SK-N-SH treated with all-trans-retinoic acid at 6 μM for 48 hours (cell line): ENCODE measurements around the gene DCUN1D5.

Experiments used
- ARNTL ChIP-seq: fragments of 450-650 bp; formaldehyde crosslinking; IDR thresholded peaks from 2 replicates; pipeline ENCODE4 v1.5.0; 2020; ENCODE audit warnings: low read depth, mild to moderate bottlenecking, moderate library complexity, borderline replicate concordance
- BACH2 ChIP-seq: fragments of 250-450 bp; sonication (Bioruptor Pico); IDR thresholded peaks from 2 replicates; pipeline ENCODE4 v1.9.0; 2021; ENCODE audit warnings: mild to moderate bottlenecking, borderline replicate concordance
- CSDC2 ChIP-seq: fragments of 250-450 bp; sonication (Bioruptor Pico); IDR thresholded peaks from 2 replicates; pipeline ENCODE4 v1.5.0; 2020; ENCODE audit warnings: mild to moderate bottlenecking, moderate library complexity
- GLIS3 ChIP-seq: fragments of 250-450 bp; sonication (Bioruptor Pico); IDR thresholded peaks from 2 replicates; pipeline ENCODE4 v1.5.0; 2020; ENCODE audit warnings: mild to moderate bottlenecking, moderate library complexity
- OSR1 ChIP-seq: fragments of 250-450 bp; sonication (Bioruptor Pico); IDR thresholded peaks from 2 replicates; pipeline ENCODE4 v1.8.0; 2022; ENCODE audit warnings: moderate library complexity, mild to moderate bottlenecking, inconsistent platforms
- PPARA ChIP-seq: fragments of 250-450 bp; sonication (Bioruptor Pico); IDR thresholded peaks from 2 replicates; pipeline ENCODE4 v1.5.0; 2020; ENCODE audit warnings: mild to moderate bottlenecking, borderline replicate concordance
- ZFP3 ChIP-seq: fragments of 250-450 bp; sonication (Bioruptor Pico); IDR thresholded peaks from 2 replicates; pipeline ENCODE4 v1.5.0; 2020; ENCODE audit warnings: mild to moderate bottlenecking, moderate library complexity
- ZFP30 ChIP-seq: fragments of 450-650 bp; formaldehyde crosslinking; IDR thresholded peaks from 2 replicates; pipeline ENCODE4 v1.5.0; 2022; ENCODE audit warnings: mild to moderate bottlenecking, moderate library complexity
- TF ChIP-seq, protein P1 (sequence below): fragments of 250-450 bp; sonication (Bioruptor Pico); IDR thresholded peaks from 2 replicates; pipeline ENCODE4 v1.8.0; 2020; ENCODE audit warnings: mild to moderate bottlenecking, moderate library complexity, borderline replicate concordance

DNA sequence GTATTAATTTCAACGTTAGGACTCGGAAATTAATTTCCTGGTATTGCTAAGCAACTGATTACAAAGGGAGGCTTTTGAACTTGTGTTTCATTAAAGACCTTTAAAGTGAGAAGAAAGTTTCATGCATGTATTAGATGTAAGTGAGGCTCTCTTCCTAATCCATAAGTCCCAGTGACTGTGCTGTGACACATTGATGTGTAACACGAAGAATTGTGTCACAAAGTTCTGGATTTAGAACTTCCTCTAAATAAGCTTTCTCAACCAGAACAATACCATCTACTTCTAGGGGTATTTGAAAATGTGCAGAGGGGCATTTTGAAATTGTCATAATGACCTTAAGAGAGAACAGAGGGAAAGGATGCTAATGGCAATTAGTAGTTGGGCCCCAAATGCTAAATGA lies 14.4 kb downstream of the DCUN1D5 start:
- TF ChIP-seq ARNTL (CRISPR knock-in tag) (no peak), OSR1 (CRISPR knock-in tag) (no peak), CSDC2 (CRISPR knock-in tag) (no peak), GLIS3 (no peak), ZFP3 (CRISPR knock-in tag) (no peak), BACH2 (no peak), ZFP30 (CRISPR knock-in tag) (no peak), PPARA (CRISPR knock-in tag) (no peak)
- TF ChIP-seq, protein P1, sequence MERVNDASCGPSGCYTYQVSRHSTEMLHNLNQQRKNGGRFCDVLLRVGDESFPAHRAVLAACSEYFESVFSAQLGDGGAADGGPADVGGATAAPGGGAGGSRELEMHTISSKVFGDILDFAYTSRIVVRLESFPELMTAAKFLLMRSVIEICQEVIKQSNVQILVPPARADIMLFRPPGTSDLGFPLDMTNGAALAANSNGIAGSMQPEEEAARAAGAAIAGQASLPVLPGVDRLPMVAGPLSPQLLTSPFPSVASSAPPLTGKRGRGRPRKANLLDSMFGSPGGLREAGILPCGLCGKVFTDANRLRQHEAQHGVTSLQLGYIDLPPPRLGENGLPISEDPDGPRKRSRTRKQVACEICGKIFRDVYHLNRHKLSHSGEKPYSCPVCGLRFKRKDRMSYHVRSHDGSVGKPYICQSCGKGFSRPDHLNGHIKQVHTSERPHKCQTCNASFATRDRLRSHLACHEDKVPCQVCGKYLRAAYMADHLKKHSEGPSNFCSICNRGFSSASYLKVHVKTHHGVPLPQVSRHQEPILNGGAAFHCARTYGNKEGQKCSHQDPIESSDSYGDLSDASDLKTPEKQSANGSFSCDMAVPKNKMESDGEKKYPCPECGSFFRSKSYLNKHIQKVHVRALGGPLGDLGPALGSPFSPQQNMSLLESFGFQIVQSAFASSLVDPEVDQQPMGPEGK (CRISPR knock-in tag): no peak
